Left lung (tissue), 10 donors: Measurements from ENCODE around the gene TEX101. TPM values are rescaled to one million over a fixed set of nuclear protein-coding genes. Genes with fewer than 3 reads are reported as not detected.

Experiments
- ATAC-seq: fragments of 200-7000 bp; cut with Tn5 transposase; one replicate; pipeline ENCODE4 v1.9.1; 2020; ENCODE audit warnings: moderate library complexity
- DNase-seq, 4 donors: peaks; one replicate each; pipeline ENCODE4 v3.0.0-alpha.2; 2013 to 2020
- H3K27ac ChIP-seq, 2 donors: fragments of 200-600 bp; sonication (generic) in 1 of 2; one replicate each; pipeline versions ENCODE4 v1.5.0 to v1.8.0; 2020 to 2021
- H3K27me3 ChIP-seq, 2 donors: fragments of 200-600 bp; sonication (generic) in 1 of 2; one replicate each; pipeline versions ENCODE4 v1.5.0 to v1.8.0; 2020 to 2021
- H3K36me3 ChIP-seq, 2 donors: fragments of 200-600 bp; sonication (generic) in 1 of 2; one replicate each; pipeline versions ENCODE4 v1.5.0 to v1.8.0; 2020 to 2021
- H3K4me1 ChIP-seq, 2 donors: fragments of 200-600 bp; one replicate each; pipeline ENCODE4 v1.8.0; 2021
- H3K4me3 ChIP-seq, 2 donors: fragments of 200-600 bp; sonication (generic) in 1 of 2; one replicate each; pipeline versions ENCODE4 v1.5.0 to v1.8.0; 2020 to 2021; ENCODE audit warnings: mild to moderate bottlenecking in 1 of 2
- H3K9me3 ChIP-seq, 2 donors: fragments of 200-600 bp; sonication (generic) in 1 of 2; one replicate each; pipeline versions ENCODE4 v1.5.0 to v1.8.0; 2020 to 2021
- CTCF ChIP-seq, 2 donors: fragments of 200-600 bp; sonication (generic) in 1 of 2; IDR thresholded peaks; one replicate each; pipeline versions ENCODE4 v1.5.0 to v1.8.0; 2021; ENCODE audit warnings: antibody characterized with exemption in 2 of 2
- intact Hi-C, 2 donors: fragments of 100-400 bp; cut with DNase I; formaldehyde crosslinking; loops; one replicate each; pipeline versions ENCODE4 v1.11.2 to v1.14.2; 2022
- polyA plus RNA-seq, 6 donors: library from polyadenylated mRNA; unstranded; fragments of 120-200 nt; gene quantifications; one replicate each; pipeline ENCODE4 v1.2.1, GENCODE V29; 2013; ENCODE audit not compliant: insufficient read length in 6 of 6
- total RNA-seq, 2 donors: library from RNA; stranded (reverse); fragmentation: NEBNext Ultra II Directional; extraction: Animal tissue kit (Norgen Biotek cat#: 25700); gene quantifications; one replicate each; pipeline ENCODE4 v1.2.1, GENCODE V29; 2021
- donor health status: DM: no; HTN: yes; CAD: no.
- donor health status: DM: no; HTN: no; CAD: no.

TEX101 gene
- total and polyA plus RNA-seq, 8 donors = not detected

DNA sequence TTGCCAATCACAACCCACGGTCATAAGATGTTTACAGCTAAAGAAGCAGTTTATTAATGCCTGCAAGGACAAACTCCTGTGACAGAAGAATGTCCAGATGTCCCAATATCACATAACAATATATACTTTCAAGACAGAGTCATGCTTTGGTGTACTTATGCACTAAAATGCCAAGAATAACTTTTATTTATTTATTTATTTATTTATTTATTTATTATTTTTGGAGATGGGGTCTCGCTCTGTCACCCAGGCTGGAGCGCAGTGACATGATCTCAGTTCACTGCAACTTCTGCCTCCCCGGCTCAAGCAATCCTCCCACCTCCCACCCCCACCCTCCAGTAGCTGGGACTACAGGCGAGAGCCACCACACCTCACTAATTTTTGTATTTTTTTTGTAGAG lies 9.1 kb downstream of the TEX101 start:
- Histone ChIP-seq H3K4me1 (no peaks in the 10 kb centered on the region), H3K4me3 (no peak overlapping the region), H3K9me3 (no peaks in the 10 kb centered on the region), H3K27ac (no peak overlapping the region), H3K27me3 (no peaks in the 10 kb centered on the region), H3K36me3 (no peaks in the 10 kb centered on the region)
- TF ChIP-seq CTCF (IDR thresholded peaks at IDR 0.05) = no peak
- ATAC-seq = no peak
- intact Hi-C loops = no loop called here
- no peak for DNase-seq

DNA sequence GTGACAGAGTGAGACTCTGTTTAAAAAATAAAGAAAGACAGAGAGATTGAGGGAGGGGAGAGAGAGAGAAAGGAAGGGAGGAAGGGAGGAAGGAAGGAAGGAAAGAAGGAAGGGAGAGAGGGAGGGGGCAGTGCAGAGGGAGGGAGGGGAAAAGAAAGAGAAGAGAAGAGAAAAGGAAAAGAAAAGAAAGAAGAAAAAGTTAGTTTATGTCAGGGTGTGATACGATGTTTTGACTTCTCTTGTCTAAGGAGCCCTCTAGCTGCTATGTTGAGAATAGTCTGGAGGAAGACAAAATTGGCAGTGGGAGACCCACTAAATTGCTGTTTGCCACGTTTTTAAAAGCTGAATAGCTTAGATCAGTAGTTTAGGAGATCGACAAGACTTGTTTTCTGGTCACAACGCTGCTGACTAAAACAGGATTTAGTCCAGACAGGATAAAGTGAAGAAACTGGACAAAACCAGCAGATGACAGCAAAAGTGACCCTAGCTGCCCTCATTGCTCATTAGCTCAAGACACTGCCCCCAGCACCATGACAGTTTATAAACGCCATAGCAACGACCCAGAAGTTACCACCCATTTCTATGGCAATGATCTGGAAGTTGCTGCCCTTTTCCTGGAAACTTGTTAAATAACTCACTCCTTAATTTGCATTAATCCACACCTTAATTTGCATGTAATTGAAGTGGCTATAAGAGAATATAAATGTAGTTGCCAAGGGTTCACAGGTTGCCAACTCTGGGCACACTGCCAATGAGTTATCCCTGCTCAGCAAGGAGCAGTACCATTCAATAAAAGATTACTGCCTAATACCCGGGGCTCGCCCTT lies 11.1 kb downstream of the TEX101 start:
- Histone ChIP-seq H3K27ac (no peak overlapping the region), H3K36me3 (no peaks in the 10 kb centered on the region), H3K4me3 (no peak overlapping the region), H3K4me1 (peaks cover 0 to 5% of the 10 kb centered on the region in 2 donors), H3K27me3 (no peaks in the 10 kb centered on the region), H3K9me3 (no peaks in the 10 kb centered on the region)
- ATAC-seq (peak; percentile 33), DNase-seq (no peak)
- TF ChIP-seq CTCF (IDR thresholded peaks at IDR 0.05) = peak in 1 of 2 donors; percentile 36
- intact Hi-C loops = no loop called here

DNA sequence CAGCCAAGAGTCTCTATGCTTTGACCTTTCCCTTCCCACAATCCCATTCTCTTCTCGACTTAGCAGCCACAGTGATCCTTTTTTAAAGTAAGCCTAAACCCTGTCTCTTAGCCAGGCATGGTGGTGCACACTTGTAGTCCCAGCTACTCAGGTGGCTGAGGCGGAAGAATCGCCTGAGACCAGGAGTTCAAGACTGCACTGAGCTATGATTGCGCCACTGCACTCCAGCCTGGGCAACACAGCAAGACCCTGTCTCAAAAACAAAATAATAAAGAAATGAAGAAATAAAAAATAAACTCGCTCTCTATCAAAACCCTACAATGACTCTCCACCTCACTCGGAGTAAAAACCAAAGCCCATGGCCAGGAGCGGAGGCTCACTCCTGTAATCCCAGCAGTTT lies 14.7 kb downstream of the TEX101 start:
- no peak for TF ChIP-seq CTCF (IDR thresholded peaks at IDR 0.05)
- H3K4me3 ChIP-seq = no peak overlapping the region
- H3K36me3 ChIP-seq = no peaks in the 10 kb centered on the region
- H3K4me1 ChIP-seq = peaks cover 0 to 5% of the 10 kb centered on the region in 2 donors
- ATAC-seq = no peak
- H3K9me3 ChIP-seq = no peaks in the 10 kb centered on the region
- H3K27me3 ChIP-seq = no peaks in the 10 kb centered on the region
- H3K27ac ChIP-seq = no peak overlapping the region
- DNase-seq = no peak
- intact Hi-C loops = no loop called here

- no peak for TF ChIP-seq CTCF (IDR thresholded peaks at IDR 0.05)
- intact Hi-C loops = no loop called here
- Histone ChIP-seq H3K4me3 (no peak overlapping the region), H3K27ac (no peak overlapping the region), H3K4me1 (peaks cover 0 to 5% of the 10 kb centered on the region in 2 donors), H3K27me3 (no peaks in the 10 kb centered on the region), H3K9me3 (no peaks in the 10 kb centered on the region), H3K36me3 (no peaks in the 10 kb centered on the region)
- DNase-seq (peak in 1 of 4 donors; percentile 42), ATAC-seq (no peak)
These were observed 15.5 kb downstream of the TEX101 start for GRCh38 chr19:43430142-43430710.

GRCh38 chr19:43430976-43431375 lies 16.3 kb downstream of the TEX101 start:
- no peaks in the 10 kb centered on the region for H3K27me3 ChIP-seq
- ATAC-seq = no peak
- H3K27ac ChIP-seq = no peak overlapping the region
- DNase-seq = no peak
- peaks cover 0 to 5% of the 10 kb centered on the region in 2 donors for H3K4me1 ChIP-seq
- H3K9me3 ChIP-seq = no peaks in the 10 kb centered on the region
- no peak overlapping the region for H3K4me3 ChIP-seq
- no peak for TF ChIP-seq CTCF (IDR thresholded peaks at IDR 0.05)
- intact Hi-C loops = no loop called here
- no peaks in the 10 kb centered on the region for H3K36me3 ChIP-seq
